ENCODE measurements around the gene MINDY2.

- TF ChIP-seq CTCF (IDR thresholded peaks at IDR 0.05) (no peak), POLR2A (IDR thresholded peaks at IDR 0.05) (no peak)
Measured at GRCh38 chr15:58805095-58805494, 34.0 kb downstream of the MINDY2 start.
